WTC11 (cell line): ENCODE measurements around the gene GOLGA5. TPM values are rescaled to one million over a fixed set of nuclear protein-coding genes. Genes with fewer than 3 reads are reported as not detected.

Experiments used
- ATAC-seq: fragments of 200-7000 bp; cut with Tn5 transposase; 2 replicates; pipeline ENCODE4 v1.10.0; 2021; ENCODE audit warnings: mild to moderate bottlenecking, moderate library complexity
- CTCF ChIA-PET: fragments of 300-600 bp; sonication (Branson Sonifier 250); formaldehyde crosslinking; loops from one replicate; lab custom pipeline; 2021; ENCODE audit warnings: antibody characterized with exemption; lab: Charles Lee
- POLR2A ChIA-PET: fragments of 350-600 bp; sonication (Branson Sonifier 250); formaldehyde crosslinking; loops from one replicate; lab custom pipeline; 2021; ENCODE audit warnings: antibody characterized with exemption; lab: Charles Lee
- DNase-seq: peaks from one replicate; pipeline ENCODE4 v3.0.0; 2021; ENCODE audit warnings: low spot score
- H3K27ac Mint-ChIP-seq: 2 replicates; pipeline ENCODE4 v1.8.0; 2021; ENCODE audit warnings: mixed read lengths
- H3K27me3 Mint-ChIP-seq: 2 replicates; pipeline ENCODE4 v1.8.0; 2021; ENCODE audit warnings: low read depth, mild to moderate bottlenecking, moderate library complexity, mixed read lengths
- H3K36me3 Mint-ChIP-seq: 2 replicates; pipeline ENCODE4 v1.8.0; 2021; ENCODE audit warnings: mixed read lengths
- H3K4me1 Mint-ChIP-seq: 2 replicates; pipeline ENCODE4 v1.8.0; 2022; ENCODE audit warnings: mixed read lengths
- H3K4me3 Mint-ChIP-seq: 2 replicates; pipeline ENCODE4 v1.8.0; 2021; ENCODE audit warnings: mild to moderate bottlenecking, moderate library complexity, mixed read lengths
- H3K9me3 Mint-ChIP-seq: 2 replicates; pipeline ENCODE4 v1.8.0; 2021; ENCODE audit warnings: mixed read lengths
- ATF1 ChIP-seq: sonication (generic); formaldehyde crosslinking; IDR thresholded peaks from 2 replicates; pipeline ENCODE4 v1.8.1; 2023; ENCODE audit warnings: mild to moderate bottlenecking, moderate library complexity, missing genetic modification reagents
- ESRRA ChIP-seq: sonication (generic); formaldehyde crosslinking; IDR thresholded peaks from 2 replicates; pipeline ENCODE4 v1.8.1; 2022; ENCODE audit warnings: mild to moderate bottlenecking, missing genetic modification reagents, borderline replicate concordance
- FOXJ3 ChIP-seq: sonication (generic); formaldehyde crosslinking; IDR thresholded peaks from 2 replicates; pipeline ENCODE4 v1.9.0; 2021; ENCODE audit warnings: missing genetic modification reagents, mild to moderate bottlenecking, borderline replicate concordance
- HMGA2 ChIP-seq: fragments of 250-450 bp; sonication (Bioruptor Pico); IDR thresholded peaks from 2 replicates; pipeline ENCODE4 v1.4.0; 2021; ENCODE audit warnings: mild to moderate bottlenecking, moderate library complexity
- RELA ChIP-seq: sonication (generic); formaldehyde crosslinking; IDR thresholded peaks from 2 replicates; pipeline ENCODE4 v1.8.1; 2022; ENCODE audit warnings: missing genetic modification reagents, mild to moderate bottlenecking, borderline replicate concordance
- ZNF121 ChIP-seq: sonication (generic); formaldehyde crosslinking; IDR thresholded peaks from 2 replicates; pipeline ENCODE4 v1.8.0; 2023; ENCODE audit warnings: missing genetic modification reagents
- ZNF232 ChIP-seq: sonication (generic); formaldehyde crosslinking; IDR thresholded peaks from 2 replicates; pipeline ENCODE4 v1.8.0; 2022; ENCODE audit warnings: mild to moderate bottlenecking, missing genetic modification reagents
- total RNA-seq: library from RNA; stranded (reverse); gene quantifications from 3 replicates; pipeline ENCODE4 v1.2.3, GENCODE V29; 2021
- TF ChIP-seq, protein P1 (sequence below): fragments of 250-450 bp; sonication (Bioruptor Pico); IDR thresholded peaks from 2 replicates; pipeline ENCODE4 v1.9.0; 2021; ENCODE audit warnings: mild to moderate bottlenecking
- TF ChIP-seq, protein P2 (sequence below): sonication (generic); formaldehyde crosslinking; IDR thresholded peaks from 2 replicates; pipeline ENCODE4 v1.8.1; 2022; ENCODE audit warnings: missing genetic modification reagents, borderline replicate concordance
- TF ChIP-seq, protein P3 (sequence below): sonication (generic); formaldehyde crosslinking; IDR thresholded peaks from 2 replicates; pipeline ENCODE4 v1.8.1; 2023; ENCODE audit warnings: mild to moderate bottlenecking, missing genetic modification reagents, moderate library complexity
- TF ChIP-seq, protein P4 (sequence below): fragments of 250-450 bp; sonication (Bioruptor Pico); IDR thresholded peaks from 2 replicates; pipeline ENCODE4 v1.8.0; 2021; ENCODE audit warnings: mild to moderate bottlenecking
- TF ChIP-seq, protein P5 (sequence below): fragments of 250-450 bp; sonication (Bioruptor Pico); IDR thresholded peaks from 2 replicates; pipeline ENCODE4 v2.1.2; 2022; ENCODE audit warnings: mild to moderate bottlenecking, moderate library complexity
- TF ChIP-seq, protein P6 (sequence below): sonication (generic); formaldehyde crosslinking; conservative IDR thresholded peaks from 2 replicates; pipeline ENCODE4 v1.8.1; 2022; ENCODE audit warnings: mild to moderate bottlenecking, missing genetic modification reagents
- TF ChIP-seq, protein P7 (sequence below): sonication (generic); formaldehyde crosslinking; IDR thresholded peaks from 2 replicates; pipeline ENCODE4 v1.8.0; 2022; ENCODE audit warnings: mild to moderate bottlenecking, missing genetic modification reagents
- TF ChIP-seq, protein P8 (sequence below): sonication (generic); formaldehyde crosslinking; IDR thresholded peaks from 2 replicates; pipeline ENCODE4 v1.8.0; 2023; ENCODE audit warnings: missing genetic modification reagents, mild to moderate bottlenecking, borderline replicate concordance
- TF ChIP-seq, protein P9 (sequence below): sonication (generic); formaldehyde crosslinking; IDR thresholded peaks from 2 replicates; pipeline ENCODE4 v1.8.1; 2023; ENCODE audit warnings: mild to moderate bottlenecking, missing genetic modification reagents, borderline replicate concordance

Gene GOLGA5
- total RNA-seq, 1 experiment from 2014 or later, result 27.0 TPM

DNA sequence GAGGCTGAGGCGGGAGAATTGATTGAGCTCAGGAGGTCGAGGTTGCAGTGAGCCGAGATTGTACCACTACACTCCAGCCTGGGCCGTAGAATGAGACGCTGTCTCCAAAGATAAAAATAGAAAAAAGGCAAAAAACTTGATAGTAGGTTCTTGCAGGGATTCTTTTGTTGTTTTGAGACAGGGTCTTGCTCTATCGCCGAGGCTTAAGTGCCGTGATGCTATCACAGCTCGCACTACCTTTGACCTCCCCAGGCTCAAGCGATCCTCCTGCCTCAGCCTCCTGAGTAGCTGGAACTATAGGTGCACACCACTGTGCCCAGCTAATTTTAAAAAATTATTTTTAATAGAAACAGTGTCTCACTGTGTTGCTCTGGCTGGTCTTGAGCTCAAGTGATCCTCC is 4.7 kb downstream of the GOLGA5 start (continued):
- TF ChIP-seq, protein P1, sequence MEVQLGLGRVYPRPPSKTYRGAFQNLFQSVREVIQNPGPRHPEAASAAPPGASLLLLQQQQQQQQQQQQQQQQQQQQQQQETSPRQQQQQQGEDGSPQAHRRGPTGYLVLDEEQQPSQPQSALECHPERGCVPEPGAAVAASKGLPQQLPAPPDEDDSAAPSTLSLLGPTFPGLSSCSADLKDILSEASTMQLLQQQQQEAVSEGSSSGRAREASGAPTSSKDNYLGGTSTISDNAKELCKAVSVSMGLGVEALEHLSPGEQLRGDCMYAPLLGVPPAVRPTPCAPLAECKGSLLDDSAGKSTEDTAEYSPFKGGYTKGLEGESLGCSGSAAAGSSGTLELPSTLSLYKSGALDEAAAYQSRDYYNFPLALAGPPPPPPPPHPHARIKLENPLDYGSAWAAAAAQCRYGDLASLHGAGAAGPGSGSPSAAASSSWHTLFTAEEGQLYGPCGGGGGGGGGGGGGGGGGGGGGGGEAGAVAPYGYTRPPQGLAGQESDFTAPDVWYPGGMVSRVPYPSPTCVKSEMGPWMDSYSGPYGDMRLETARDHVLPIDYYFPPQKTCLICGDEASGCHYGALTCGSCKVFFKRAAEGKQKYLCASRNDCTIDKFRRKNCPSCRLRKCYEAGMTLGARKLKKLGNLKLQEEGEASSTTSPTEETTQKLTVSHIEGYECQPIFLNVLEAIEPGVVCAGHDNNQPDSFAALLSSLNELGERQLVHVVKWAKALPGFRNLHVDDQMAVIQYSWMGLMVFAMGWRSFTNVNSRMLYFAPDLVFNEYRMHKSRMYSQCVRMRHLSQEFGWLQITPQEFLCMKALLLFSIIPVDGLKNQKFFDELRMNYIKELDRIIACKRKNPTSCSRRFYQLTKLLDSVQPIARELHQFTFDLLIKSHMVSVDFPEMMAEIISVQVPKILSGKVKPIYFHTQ (CRISPR knock-in tag), result no peak
- no peak for TF ChIP-seq FOXJ3 (CRISPR knock-in tag)

DNA sequence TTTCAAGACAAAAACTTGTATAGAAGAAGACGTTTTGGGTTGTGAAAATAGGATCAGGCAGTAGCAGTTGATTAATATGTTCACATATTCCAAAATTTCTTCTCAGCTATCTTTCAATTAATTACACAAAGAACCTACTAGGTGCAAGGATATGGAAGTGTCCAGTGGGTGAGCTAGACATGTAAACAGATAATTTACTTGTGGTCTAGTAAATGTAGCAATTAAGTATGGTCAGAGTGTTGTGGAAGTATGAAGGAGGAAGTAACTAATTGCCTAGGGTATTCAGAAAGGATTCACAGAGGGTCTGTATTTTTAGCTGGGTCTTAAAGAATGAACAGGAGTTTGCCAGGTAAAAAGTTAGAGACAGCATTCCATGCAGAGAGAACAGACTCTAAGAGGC is 5.9 kb downstream of the GOLGA5 start:
- DNase-seq, result no peak
- ChIA-PET CTCF (interaction anchor here (0.8 to 1.2 kb wide), 2 partner anchors 85 to 313 kb away, joined by 3 read pairs; no protein-coding TSS in a partner anchor), POLR2A (interaction anchor here (0.7 kb wide), 1 partner anchor 1228 kb away, joined by 4 read pairs; no protein-coding TSS in a partner anchor)
- Mint-ChIP-seq H3K4me3 (no peak overlapping the region), H3K9me3 (no peaks in the 10 kb centered on the region), H3K4me1 (peaks cover 9% of the 10 kb centered on the region), H3K27ac (no peak overlapping the region; the same call in 1 of the 2 replicates), H3K36me3 (peaks cover 22% of the 10 kb centered on the region), H3K27me3 (no peaks in the 10 kb centered on the region)
- no peak for ATAC-seq
- TF ChIP-seq, protein P2, sequence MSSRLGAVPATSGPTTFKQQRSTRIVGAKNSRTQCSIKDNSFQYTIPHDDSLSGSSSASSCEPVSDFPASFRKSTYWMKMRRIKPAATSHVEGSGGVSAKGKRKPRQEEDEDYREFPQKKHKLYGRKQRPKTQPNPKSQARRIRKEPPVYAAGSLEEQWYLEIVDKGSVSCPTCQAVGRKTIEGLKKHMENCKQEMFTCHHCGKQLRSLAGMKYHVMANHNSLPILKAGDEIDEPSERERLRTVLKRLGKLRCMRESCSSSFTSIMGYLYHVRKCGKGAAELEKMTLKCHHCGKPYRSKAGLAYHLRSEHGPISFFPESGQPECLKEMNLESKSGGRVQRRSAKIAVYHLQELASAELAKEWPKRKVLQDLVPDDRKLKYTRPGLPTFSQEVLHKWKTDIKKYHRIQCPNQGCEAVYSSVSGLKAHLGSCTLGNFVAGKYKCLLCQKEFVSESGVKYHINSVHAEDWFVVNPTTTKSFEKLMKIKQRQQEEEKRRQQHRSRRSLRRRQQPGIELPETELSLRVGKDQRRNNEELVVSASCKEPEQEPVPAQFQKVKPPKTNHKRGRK (CRISPR knock-in tag), result no peak
- TF ChIP-seq, protein P3, sequence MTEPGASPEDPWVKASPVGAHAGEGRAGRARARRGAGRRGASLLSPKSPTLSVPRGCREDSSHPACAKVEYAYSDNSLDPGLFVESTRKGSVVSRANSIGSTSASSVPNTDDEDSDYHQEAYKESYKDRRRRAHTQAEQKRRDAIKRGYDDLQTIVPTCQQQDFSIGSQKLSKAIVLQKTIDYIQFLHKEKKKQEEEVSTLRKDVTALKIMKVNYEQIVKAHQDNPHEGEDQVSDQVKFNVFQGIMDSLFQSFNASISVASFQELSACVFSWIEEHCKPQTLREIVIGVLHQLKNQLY, result no peak
- TF ChIP-seq ZNF121 (CRISPR knock-in tag) (no peak), ESRRA (CRISPR knock-in tag) (no peak), ZNF232 (CRISPR knock-in tag) (no peak), HMGA2 (CRISPR knock-in tag) (no peak), ATF1 (CRISPR knock-in tag) (no peak), RELA (no peak)
- TF ChIP-seq, protein P4, sequence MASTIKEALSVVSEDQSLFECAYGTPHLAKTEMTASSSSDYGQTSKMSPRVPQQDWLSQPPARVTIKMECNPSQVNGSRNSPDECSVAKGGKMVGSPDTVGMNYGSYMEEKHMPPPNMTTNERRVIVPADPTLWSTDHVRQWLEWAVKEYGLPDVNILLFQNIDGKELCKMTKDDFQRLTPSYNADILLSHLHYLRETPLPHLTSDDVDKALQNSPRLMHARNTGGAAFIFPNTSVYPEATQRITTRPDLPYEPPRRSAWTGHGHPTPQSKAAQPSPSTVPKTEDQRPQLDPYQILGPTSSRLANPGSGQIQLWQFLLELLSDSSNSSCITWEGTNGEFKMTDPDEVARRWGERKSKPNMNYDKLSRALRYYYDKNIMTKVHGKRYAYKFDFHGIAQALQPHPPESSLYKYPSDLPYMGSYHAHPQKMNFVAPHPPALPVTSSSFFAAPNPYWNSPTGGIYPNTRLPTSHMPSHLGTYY (CRISPR knock-in tag), result no peak
- TF ChIP-seq, protein P5, sequence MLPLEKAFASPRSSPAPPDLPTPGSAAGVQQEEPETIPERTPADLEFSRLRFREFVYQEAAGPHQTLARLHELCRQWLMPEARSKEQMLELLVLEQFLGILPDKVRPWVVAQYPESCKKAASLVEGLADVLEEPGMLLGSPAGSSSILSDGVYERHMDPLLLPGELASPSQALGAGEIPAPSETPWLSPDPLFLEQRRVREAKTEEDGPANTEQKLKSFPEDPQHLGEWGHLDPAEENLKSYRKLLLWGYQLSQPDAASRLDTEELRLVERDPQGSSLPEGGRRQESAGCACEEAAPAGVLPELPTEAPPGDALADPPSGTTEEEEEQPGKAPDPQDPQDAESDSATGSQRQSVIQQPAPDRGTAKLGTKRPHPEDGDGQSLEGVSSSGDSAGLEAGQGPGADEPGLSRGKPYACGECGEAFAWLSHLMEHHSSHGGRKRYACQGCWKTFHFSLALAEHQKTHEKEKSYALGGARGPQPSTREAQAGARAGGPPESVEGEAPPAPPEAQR (CRISPR knock-in tag), result no peak
- TF ChIP-seq, protein P6, sequence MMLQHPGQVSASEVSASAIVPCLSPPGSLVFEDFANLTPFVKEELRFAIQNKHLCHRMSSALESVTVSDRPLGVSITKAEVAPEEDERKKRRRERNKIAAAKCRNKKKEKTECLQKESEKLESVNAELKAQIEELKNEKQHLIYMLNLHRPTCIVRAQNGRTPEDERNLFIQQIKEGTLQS (CRISPR knock-in tag), result no peak
- TF ChIP-seq, protein P7, sequence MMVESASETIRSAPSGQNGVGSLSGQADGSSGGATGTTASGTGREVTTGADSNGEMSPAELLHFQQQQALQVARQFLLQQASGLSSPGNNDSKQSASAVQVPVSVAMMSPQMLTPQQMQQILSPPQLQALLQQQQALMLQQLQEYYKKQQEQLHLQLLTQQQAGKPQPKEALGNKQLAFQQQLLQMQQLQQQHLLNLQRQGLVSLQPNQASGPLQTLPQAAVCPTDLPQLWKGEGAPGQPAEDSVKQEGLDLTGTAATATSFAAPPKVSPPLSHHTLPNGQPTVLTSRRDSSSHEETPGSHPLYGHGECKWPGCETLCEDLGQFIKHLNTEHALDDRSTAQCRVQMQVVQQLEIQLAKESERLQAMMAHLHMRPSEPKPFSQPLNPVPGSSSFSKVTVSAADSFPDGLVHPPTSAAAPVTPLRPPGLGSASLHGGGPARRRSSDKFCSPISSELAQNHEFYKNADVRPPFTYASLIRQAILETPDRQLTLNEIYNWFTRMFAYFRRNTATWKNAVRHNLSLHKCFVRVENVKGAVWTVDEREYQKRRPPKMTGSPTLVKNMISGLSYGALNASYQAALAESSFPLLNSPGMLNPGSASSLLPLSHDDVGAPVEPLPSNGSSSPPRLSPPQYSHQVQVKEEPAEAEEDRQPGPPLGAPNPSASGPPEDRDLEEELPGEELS, result no peak
- TF ChIP-seq, protein P8, sequence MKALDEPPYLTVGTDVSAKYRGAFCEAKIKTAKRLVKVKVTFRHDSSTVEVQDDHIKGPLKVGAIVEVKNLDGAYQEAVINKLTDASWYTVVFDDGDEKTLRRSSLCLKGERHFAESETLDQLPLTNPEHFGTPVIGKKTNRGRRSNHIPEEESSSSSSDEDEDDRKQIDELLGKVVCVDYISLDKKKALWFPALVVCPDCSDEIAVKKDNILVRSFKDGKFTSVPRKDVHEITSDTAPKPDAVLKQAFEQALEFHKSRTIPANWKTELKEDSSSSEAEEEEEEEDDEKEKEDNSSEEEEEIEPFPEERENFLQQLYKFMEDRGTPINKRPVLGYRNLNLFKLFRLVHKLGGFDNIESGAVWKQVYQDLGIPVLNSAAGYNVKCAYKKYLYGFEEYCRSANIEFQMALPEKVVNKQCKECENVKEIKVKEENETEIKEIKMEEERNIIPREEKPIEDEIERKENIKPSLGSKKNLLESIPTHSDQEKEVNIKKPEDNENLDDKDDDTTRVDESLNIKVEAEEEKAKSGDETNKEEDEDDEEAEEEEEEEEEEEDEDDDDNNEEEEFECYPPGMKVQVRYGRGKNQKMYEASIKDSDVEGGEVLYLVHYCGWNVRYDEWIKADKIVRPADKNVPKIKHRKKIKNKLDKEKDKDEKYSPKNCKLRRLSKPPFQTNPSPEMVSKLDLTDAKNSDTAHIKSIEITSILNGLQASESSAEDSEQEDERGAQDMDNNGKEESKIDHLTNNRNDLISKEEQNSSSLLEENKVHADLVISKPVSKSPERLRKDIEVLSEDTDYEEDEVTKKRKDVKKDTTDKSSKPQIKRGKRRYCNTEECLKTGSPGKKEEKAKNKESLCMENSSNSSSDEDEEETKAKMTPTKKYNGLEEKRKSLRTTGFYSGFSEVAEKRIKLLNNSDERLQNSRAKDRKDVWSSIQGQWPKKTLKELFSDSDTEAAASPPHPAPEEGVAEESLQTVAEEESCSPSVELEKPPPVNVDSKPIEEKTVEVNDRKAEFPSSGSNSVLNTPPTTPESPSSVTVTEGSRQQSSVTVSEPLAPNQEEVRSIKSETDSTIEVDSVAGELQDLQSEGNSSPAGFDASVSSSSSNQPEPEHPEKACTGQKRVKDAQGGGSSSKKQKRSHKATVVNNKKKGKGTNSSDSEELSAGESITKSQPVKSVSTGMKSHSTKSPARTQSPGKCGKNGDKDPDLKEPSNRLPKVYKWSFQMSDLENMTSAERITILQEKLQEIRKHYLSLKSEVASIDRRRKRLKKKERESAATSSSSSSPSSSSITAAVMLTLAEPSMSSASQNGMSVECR (CRISPR knock-in tag), result no peak
- TF ChIP-seq, protein P9, sequence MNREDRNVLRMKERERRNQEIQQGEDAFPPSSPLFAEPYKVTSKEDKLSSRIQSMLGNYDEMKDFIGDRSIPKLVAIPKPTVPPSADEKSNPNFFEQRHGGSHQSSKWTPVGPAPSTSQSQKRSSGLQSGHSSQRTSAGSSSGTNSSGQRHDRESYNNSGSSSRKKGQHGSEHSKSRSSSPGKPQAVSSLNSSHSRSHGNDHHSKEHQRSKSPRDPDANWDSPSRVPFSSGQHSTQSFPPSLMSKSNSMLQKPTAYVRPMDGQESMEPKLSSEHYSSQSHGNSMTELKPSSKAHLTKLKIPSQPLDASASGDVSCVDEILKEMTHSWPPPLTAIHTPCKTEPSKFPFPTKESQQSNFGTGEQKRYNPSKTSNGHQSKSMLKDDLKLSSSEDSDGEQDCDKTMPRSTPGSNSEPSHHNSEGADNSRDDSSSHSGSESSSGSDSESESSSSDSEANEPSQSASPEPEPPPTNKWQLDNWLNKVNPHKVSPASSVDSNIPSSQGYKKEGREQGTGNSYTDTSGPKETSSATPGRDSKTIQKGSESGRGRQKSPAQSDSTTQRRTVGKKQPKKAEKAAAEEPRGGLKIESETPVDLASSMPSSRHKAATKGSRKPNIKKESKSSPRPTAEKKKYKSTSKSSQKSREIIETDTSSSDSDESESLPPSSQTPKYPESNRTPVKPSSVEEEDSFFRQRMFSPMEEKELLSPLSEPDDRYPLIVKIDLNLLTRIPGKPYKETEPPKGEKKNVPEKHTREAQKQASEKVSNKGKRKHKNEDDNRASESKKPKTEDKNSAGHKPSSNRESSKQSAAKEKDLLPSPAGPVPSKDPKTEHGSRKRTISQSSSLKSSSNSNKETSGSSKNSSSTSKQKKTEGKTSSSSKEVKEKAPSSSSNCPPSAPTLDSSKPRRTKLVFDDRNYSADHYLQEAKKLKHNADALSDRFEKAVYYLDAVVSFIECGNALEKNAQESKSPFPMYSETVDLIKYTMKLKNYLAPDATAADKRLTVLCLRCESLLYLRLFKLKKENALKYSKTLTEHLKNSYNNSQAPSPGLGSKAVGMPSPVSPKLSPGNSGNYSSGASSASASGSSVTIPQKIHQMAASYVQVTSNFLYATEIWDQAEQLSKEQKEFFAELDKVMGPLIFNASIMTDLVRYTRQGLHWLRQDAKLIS, result no peak
